GM19463 (cell line): ENCODE measurements around the gene VPS26A.
A peak's percentile ranks its signal among the peaks of the same experiment; 100 is the strongest.

Source experiments
- ATAC-seq: cut with Tn5 transposase; IDR thresholded peaks from one replicate; pipeline ENCODE4 v1.9.1; 2021; ENCODE audit warnings: mild to moderate bottlenecking, moderate library complexity; ENCODE audit not compliant: unreplicated experiment

Gene VPS26A

GRCh38 chr10:69123747-69124562 is at the start of gene VPS26A:
Gene VPS26A (plus strand): TSS chr10:69124178. CDS start chr10:69124278, 100 bp downstream.
- peak; percentile 81 for ATAC-seq

GRCh38 chr10:69074532-69074931 is 49.4 kb upstream of the VPS26A start:
- no peak for ATAC-seq

- ATAC-seq = no peak
Measured at GRCh38 chr10:69075431-69075830, 48.5 kb upstream of the VPS26A start.

- ATAC-seq = no peak
Measured at GRCh38 chr10:69078311-69078710, 45.7 kb upstream of the VPS26A start.

- ATAC-seq = no peak
Measured at GRCh38 chr10:69080226-69080625, 43.8 kb upstream of the VPS26A start.

- ATAC-seq = no peak
Measured at GRCh38 chr10:69086001-69086509, 37.9 kb upstream of the VPS26A start.

- ATAC-seq = peak; percentile 63
Measured at GRCh38 chr10:69087590-69088470, 36.1 kb upstream of the VPS26A start, which contains the start of gene SRGN. Gene SRGN (plus strand): TSS chr10:69088103. CDS start chr10:69088158, 55 bp downstream.

- ATAC-seq = no peak
Measured at GRCh38 chr10:69088471-69088769, 35.6 kb upstream of the VPS26A start.

- ATAC-seq = no peak
Measured at GRCh38 chr10:69088801-69089501, 35.0 kb upstream of the VPS26A start.

- peak; percentile 43 for ATAC-seq
Measured at GRCh38 chr10:69089638-69090599, 34.1 kb upstream of the VPS26A start.

GRCh38 chr10:69090685-69091084 is 33.3 kb upstream of the VPS26A start:
- no peak for ATAC-seq

- no peak for ATAC-seq
Measured at GRCh38 chr10:69091143-69091651, 32.8 kb upstream of the VPS26A start.

GRCh38 chr10:69092959-69093850 is 30.8 kb upstream of the VPS26A start:
- peak; percentile 32 for ATAC-seq

GRCh38 chr10:69093933-69094332 is 30.0 kb upstream of the VPS26A start:
- ATAC-seq = no peak

- no peak for ATAC-seq
Measured at GRCh38 chr10:69096045-69096444, 27.9 kb upstream of the VPS26A start.

GRCh38 chr10:69097729-69098128 is 26.2 kb upstream of the VPS26A start:
- no peak for ATAC-seq

- ATAC-seq = no peak
Measured at GRCh38 chr10:69100136-69100872, 23.7 kb upstream of the VPS26A start.
